Measurements from ENCODE around the gene TMEM256. TPM values are rescaled to one million over a fixed set of nuclear protein-coding genes. Genes with fewer than 3 reads are reported as not detected.
A peak's percentile ranks its signal among the peaks of the same experiment; 100 is the strongest.
"Not testable (repeated sequence)": the region's sequence is repeated elsewhere in the genome, so short reads cannot be mapped to it uniquely, and the experiment has no call there.

Gene TMEM256
- total RNA-seq, 2 donors from 2014 or later: 133 to 175 TPM

DNA sequence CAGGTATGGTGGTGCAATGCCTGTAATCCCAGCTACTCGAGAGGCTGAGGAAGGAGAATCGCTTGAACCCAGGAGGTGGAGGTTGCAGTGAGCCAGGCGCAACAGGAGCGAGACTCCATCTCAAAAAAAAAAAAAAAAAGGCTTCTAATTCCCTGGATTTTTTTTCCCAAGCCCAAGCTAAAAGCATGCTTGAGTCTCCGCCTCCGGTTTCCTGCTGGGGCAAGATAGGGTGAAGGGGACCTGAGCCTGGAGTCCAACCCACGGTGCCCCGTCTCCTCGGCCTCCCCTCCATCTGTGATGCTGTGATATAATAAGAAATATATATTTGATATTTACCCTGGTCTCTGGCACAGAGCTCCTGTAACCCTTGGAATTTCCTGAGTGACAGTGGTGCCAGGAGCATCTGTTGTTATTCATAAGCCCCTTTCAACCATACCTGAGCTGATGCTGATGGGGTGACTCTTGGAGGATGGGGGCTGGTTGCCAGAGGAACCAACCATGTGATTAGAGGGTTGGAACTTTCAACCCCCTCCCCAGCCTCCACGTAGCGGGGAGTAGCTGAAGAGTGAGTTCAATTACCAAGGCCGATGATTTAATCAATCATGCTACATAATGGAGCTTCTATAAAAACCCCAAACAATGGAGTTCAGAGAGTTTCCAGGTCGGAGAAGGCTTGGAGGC lies 35.8 kb downstream of the TMEM256 start:
- Histone ChIP-seq H3K27ac (ENCODE audit: low read depth, low read length) (no peak overlapping the region), H3K27me3 (ENCODE audit: control insufficient read depth, insufficient read depth, low read length, poor library complexity, severe bottlenecking) (no peaks in the 10 kb centered on the region), H3K9me3 (ENCODE audit: control insufficient read depth, low read length) (no peaks in the 10 kb centered on the region), H3K4me1 (ENCODE audit: control insufficient read depth, insufficient read depth, low read length) (no peaks in the 10 kb centered on the region), H3K9ac (ENCODE audit: extremely low read depth, low read length, poor library complexity, severe bottlenecking) (no peak overlapping the region), H3K4me3 (ENCODE audit: low read length) (no peak overlapping the region), H3K36me3 (ENCODE audit: control insufficient read depth, insufficient read depth, low read length) (no peaks in the 10 kb centered on the region)
- no peak overlapping the region for H3K4me3 Mint-ChIP-seq
- H3K27me3 Mint-ChIP-seq (ENCODE audit: insufficient read depth): peaks cover 19% of the 10 kb centered on the region
- no peaks in the 10 kb centered on the region for H3K36me3 Mint-ChIP-seq (ENCODE audit: low read depth)
- TF ChIP-seq, protein P1, sequence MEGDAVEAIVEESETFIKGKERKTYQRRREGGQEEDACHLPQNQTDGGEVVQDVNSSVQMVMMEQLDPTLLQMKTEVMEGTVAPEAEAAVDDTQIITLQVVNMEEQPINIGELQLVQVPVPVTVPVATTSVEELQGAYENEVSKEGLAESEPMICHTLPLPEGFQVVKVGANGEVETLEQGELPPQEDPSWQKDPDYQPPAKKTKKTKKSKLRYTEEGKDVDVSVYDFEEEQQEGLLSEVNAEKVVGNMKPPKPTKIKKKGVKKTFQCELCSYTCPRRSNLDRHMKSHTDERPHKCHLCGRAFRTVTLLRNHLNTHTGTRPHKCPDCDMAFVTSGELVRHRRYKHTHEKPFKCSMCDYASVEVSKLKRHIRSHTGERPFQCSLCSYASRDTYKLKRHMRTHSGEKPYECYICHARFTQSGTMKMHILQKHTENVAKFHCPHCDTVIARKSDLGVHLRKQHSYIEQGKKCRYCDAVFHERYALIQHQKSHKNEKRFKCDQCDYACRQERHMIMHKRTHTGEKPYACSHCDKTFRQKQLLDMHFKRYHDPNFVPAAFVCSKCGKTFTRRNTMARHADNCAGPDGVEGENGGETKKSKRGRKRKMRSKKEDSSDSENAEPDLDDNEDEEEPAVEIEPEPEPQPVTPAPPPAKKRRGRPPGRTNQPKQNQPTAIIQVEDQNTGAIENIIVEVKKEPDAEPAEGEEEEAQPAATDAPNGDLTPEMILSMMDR (conservative IDR thresholded peaks at IDR 0.05): no peak
- peak; percentile 63 for DNase-seq
- H3K9me3 Mint-ChIP-seq: no peaks in the 10 kb centered on the region
- no peak overlapping the region for H3K27ac Mint-ChIP-seq
- H3K4me1 Mint-ChIP-seq: no peaks in the 10 kb centered on the region
- 86 to 96% methylated on average over 3 to 10 of the region's 13 CpGs for WGBS, 2 experiments (ENCODE audit: insufficient coverage in 1 of 2, insufficient read length in 1 of 2)

- 69% methylated on average over 8 of the region's 8 CpGs; no CpG with 5 or more reads in 1 of the 2 experiments for WGBS, 2 experiments (ENCODE audit: insufficient coverage in 1 of 2, insufficient read length in 1 of 2)
- peaks cover 19% of the 10 kb centered on the region for H3K27me3 Mint-ChIP-seq (ENCODE audit: insufficient read depth)
- peak; percentile 91 for DNase-seq
- Histone ChIP-seq H3K9me3 (ENCODE audit: control insufficient read depth, low read length) (no peaks in the 10 kb centered on the region), H3K4me3 (ENCODE audit: low read length) (no peak overlapping the region), H3K27me3 (ENCODE audit: control insufficient read depth, insufficient read depth, low read length, poor library complexity, severe bottlenecking) (no peaks in the 10 kb centered on the region), H3K4me1 (ENCODE audit: control insufficient read depth, insufficient read depth, low read length) (no peaks in the 10 kb centered on the region), H3K9ac (ENCODE audit: extremely low read depth, low read length, poor library complexity, severe bottlenecking) (no peak overlapping the region), H3K27ac (ENCODE audit: low read depth, low read length) (no peak overlapping the region), H3K36me3 (ENCODE audit: control insufficient read depth, insufficient read depth, low read length) (no peaks in the 10 kb centered on the region)
- no peak overlapping the region for H3K27ac Mint-ChIP-seq
- H3K9me3 Mint-ChIP-seq: no peaks in the 10 kb centered on the region
- H3K4me3 Mint-ChIP-seq: no peak overlapping the region
- H3K4me1 Mint-ChIP-seq: no peaks in the 10 kb centered on the region
- no peaks in the 10 kb centered on the region for H3K36me3 Mint-ChIP-seq (ENCODE audit: low read depth)
- TF ChIP-seq, protein P1 (conservative IDR thresholded peaks at IDR 0.05): no peak
Measured at GRCh38 chr17:7367083-7367482, 36.8 kb downstream of the TMEM256 start.

DNA sequence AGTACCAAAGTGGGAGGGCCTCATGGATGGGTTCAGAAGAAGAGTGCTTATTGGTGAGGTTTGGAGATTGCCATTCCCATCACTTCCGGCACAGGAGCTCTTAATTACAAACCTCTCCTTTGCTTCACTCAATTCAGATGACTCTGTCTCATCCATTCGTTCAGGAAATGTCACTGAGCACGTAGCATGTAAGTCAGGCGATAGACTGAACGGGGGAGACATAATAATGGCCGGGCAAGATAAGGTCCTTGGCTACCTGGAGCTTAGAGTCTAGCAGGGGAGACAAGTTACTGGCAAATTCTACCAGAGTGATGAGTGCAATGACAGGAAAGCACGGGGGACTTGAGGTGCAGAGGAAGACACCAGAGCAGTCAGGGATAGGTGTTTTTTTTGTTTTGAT lies 37.9 kb downstream of the TMEM256 start:
- H3K4me1 Mint-ChIP-seq, H3K27ac Mint-ChIP-seq: not testable (repeated sequence)
- WGBS, 2 experiments (ENCODE audit: insufficient coverage in 1 of 2, insufficient read length in 1 of 2): 91 to 100% methylated on average over 1 to 5 of the region's 7 CpGs

DNA sequence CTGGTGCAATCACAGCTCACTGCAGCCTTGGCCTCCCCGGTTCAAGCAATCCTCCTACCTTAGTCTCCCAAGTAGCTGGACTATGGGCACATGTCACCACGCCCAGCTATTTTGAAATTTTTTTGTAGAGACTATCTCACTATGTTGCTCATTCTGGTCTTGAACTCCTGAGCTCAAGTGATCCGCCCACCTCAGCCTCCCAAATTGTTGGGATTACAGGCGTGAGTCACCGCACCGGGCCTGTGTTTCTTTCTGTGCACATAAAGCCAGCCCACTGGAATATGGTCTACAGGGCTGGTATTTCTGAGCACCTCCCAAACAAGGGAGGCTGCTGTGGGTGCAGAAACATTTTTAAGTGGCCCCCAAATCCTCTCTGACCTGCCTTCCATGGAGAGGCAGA lies 40.6 kb downstream of the TMEM256 start:
- H3K36me3 Mint-ChIP-seq (ENCODE audit: low read depth): no peaks in the 10 kb centered on the region
- H3K4me3 Mint-ChIP-seq: no peak overlapping the region
- DNase-seq: no peak
- Histone ChIP-seq H3K36me3 (ENCODE audit: control insufficient read depth, insufficient read depth, low read length) (no peaks in the 10 kb centered on the region), H3K4me3 (ENCODE audit: low read length) (no peak overlapping the region), H3K27ac (ENCODE audit: low read depth, low read length) (no peak overlapping the region), H3K4me1 (ENCODE audit: control insufficient read depth, insufficient read depth, low read length) (no peaks in the 10 kb centered on the region), H3K9me3 (ENCODE audit: control insufficient read depth, low read length) (no peaks in the 10 kb centered on the region), H3K27me3 (ENCODE audit: control insufficient read depth, insufficient read depth, low read length, poor library complexity, severe bottlenecking) (no peaks in the 10 kb centered on the region), H3K9ac (ENCODE audit: extremely low read depth, low read length, poor library complexity, severe bottlenecking) (no peak overlapping the region)
- TF ChIP-seq, protein P1 (conservative IDR thresholded peaks at IDR 0.05): no peak
- H3K27me3 Mint-ChIP-seq (ENCODE audit: insufficient read depth): peaks cover 12% of the 10 kb centered on the region
- WGBS, 2 experiments (ENCODE audit: insufficient coverage in 1 of 2, insufficient read length in 1 of 2): 91 to 93% methylated on average over 6 of the region's 6 CpGs
- H3K4me1 Mint-ChIP-seq: no peaks in the 10 kb centered on the region
- H3K9me3 Mint-ChIP-seq: no peaks in the 10 kb centered on the region
- H3K27ac Mint-ChIP-seq: no peak overlapping the region

More for the DNA sequence above, 37.9 kb downstream of the TMEM256 start:
- DNase-seq; H3K36me3 Mint-ChIP-seq (ENCODE audit: low read depth); H3K4me3 ChIP-seq (ENCODE audit: low read length); H3K4me3 Mint-ChIP-seq; H3K9ac ChIP-seq (ENCODE audit: extremely low read depth, low read length, poor library complexity, severe bottlenecking); H3K27ac ChIP-seq (ENCODE audit: low read depth, low read length); H3K9me3 ChIP-seq (ENCODE audit: control insufficient read depth, low read length); H3K36me3 ChIP-seq (ENCODE audit: control insufficient read depth, insufficient read depth, low read length); H3K4me1 ChIP-seq (ENCODE audit: control insufficient read depth, insufficient read depth, low read length); H3K9me3 Mint-ChIP-seq; H3K27me3 ChIP-seq (ENCODE audit: control insufficient read depth, insufficient read depth, low read length, poor library complexity, severe bottlenecking): not testable (repeated sequence)
- H3K27me3 Mint-ChIP-seq (ENCODE audit: insufficient read depth): peaks cover 21% of the 10 kb centered on the region
